Frontal cortex (tissue), 4 donors: ENCODE data around the gene TMEM62. TPM values are rescaled to one million over a fixed set of nuclear protein-coding genes. Genes with fewer than 3 reads are reported as not detected.

ENCODE experiments used
- DNase-seq, 2 donors: peaks; one replicate each; pipeline ENCODE4 v3.0.0; 2012; ENCODE audit warnings: low spot score in 2 of 2
- FAIRE-seq: peaks from 2 replicates; lab custom pipeline; 2012; peaks lifted over from hg19 to GRCh38; lab: Jason Lieb, UNC
- total RNA-seq: library from RNA; depleted of rRNA; stranded (reverse); fragments of >200 nt; gene quantifications from one replicate; pipeline ENCODE4 v1.2.3, GENCODE V29; 2014
- donor health status: control.
- donor health status: control.
- donor health status: control.

The TMEM62 gene
- total RNA-seq, 1 donor from 2014 or later = 47.7 TPM

GRCh38 chr15:43204016-43204901 is 70.9 kb downstream of the TMEM62 start:
- FAIRE-seq (no peak), DNase-seq (peak in 1 of 2 donors; percentile 47)

DNA sequence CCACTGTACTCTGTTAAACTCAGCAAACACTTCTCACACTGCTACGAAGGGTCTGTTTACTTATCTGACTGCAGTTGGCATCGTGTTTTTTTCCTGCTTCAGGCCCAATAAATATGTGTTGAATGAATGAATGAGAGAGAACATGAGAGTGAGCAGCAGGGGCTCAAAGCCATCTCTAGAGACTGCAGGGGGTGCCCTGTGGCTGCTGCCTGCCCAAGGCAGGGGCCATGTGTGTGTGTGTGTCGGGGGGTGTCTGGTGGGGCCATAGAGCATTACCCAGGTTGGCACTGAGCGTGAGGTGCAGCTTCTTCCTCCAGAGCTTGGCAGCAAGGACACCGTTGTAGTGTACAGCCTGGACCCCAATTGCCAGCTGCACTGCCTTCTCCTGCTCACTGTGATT is 72.7 kb downstream of the TMEM62 start:
- DNase-seq (no peak), FAIRE-seq (no peak)

GRCh38 chr15:43207024-43207423 is 73.6 kb downstream of the TMEM62 start:
- DNase-seq = no peak
- no peak for FAIRE-seq

GRCh38 chr15:43208052-43209002 is 74.9 kb downstream of the TMEM62 start:
- FAIRE-seq (no peak), DNase-seq (no peak)

- DNase-seq (no peak), FAIRE-seq (no peak)
Observed at GRCh38 chr15:43209059-43209824, 75.9 kb downstream of the TMEM62 start.

GRCh38 chr15:43210172-43210745 is 76.9 kb downstream of the TMEM62 start:
- DNase-seq (no peak), FAIRE-seq (no peak)

DNA sequence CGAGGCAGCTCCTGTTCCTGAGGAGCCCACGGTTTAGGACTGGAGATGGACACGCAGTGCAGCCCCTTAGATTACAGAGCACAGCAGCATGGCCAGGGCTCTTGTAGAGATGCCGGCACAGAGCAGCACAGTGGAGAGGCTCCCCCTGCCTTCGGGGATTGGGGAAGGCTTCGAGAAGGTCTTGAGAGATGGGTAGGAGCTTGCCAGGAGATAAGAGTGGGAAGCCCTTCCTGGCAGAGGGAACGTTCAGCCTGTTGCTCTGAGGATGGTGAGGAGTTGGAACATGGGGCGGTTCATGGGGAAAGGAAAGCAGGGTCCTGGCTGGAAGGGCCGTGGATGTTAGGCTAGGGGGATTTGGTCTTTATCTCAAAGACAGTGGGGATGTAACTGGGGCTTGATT is 77.4 kb downstream of the TMEM62 start:
- FAIRE-seq (no peak), DNase-seq (no peak)

- no peak for FAIRE-seq
- no peak for DNase-seq
Observed at GRCh38 chr15:43211224-43211735, 77.9 kb downstream of the TMEM62 start.

DNA sequence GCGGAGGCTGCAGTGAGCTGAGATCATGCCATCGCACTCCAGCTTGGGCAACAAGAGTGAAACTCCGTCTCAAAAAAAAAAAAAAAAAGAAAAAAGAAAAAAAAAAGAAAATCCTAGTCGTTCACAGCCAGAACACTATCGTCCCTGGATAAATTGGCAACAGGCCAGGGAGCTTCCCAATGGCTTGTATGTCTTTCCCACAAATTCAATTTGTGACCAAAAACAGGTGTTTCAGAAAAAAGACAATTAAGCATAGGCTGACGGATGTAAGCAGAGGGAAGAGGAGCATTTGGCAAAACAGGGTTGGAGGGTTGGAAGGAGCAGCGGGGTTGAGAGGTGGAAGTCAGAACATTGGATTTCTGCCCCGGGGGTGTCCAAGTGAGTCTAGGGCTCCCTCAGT is 78.9 kb downstream of the TMEM62 start:
- FAIRE-seq (no peak), DNase-seq (no peak)

- no peak for FAIRE-seq
- no peak for DNase-seq
Observed at GRCh38 chr15:43212951-43213350, 79.6 kb downstream of the TMEM62 start.

GRCh38 chr15:43213466-43213865 is 80.1 kb downstream of the TMEM62 start:
- no peak for DNase-seq
- no peak for FAIRE-seq

DNA sequence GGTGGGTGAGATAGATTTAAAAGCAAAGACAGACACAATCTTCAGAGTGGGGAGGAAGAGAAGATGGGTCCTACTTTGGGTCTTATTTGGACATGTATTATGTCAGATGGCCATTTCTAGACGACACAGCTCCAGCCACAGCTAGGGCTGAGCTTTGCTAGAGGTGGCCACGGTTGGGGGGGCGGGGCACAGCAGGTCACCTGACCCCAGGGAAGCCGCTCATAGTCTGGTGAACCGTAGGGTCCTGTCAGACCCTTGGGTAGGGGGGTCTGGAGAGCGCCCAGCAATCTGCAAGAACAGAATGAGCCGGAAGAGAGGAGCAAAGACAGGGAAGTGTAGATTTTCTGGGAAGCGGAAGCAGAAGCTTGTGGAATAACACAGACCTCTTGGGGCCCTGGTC is 80.8 kb downstream of the TMEM62 start:
- no peak for DNase-seq
- FAIRE-seq = no peak

DNA sequence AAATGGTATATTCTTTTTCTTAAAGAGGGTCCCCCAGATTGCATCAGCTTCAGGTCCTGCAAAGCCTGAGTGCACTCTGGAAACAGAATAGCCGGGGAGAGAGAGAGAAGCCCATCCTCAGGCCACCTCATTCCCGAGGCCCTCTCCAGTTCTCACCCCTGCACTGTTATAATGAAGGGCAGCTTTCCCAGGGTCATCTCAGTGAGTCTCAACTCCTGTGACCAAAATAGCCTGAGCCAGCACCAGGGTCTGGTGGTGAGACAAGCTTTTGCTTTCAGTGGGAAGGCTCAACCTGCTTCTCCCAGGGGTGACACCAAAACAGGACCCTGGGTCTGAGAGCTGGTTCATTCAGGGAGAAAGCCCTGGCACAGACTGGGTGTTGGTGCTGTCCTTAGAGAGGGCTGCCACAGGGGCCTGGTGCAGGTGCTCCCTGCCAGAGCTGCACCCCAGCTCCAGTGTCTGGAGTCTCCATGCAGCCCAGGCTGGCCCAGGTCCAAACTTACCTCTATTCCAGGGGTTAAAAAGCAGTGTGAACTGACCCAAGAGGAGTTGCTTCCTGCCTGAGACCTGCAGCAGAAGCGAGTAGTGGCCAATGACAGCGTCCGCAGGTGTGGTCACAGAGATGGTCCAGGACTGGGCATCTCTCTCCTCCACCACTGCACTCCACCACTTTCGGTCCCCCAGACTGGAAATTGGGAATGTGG is 81.4 kb downstream of the TMEM62 start:
- FAIRE-seq (no peak), DNase-seq (no peak)

DNA sequence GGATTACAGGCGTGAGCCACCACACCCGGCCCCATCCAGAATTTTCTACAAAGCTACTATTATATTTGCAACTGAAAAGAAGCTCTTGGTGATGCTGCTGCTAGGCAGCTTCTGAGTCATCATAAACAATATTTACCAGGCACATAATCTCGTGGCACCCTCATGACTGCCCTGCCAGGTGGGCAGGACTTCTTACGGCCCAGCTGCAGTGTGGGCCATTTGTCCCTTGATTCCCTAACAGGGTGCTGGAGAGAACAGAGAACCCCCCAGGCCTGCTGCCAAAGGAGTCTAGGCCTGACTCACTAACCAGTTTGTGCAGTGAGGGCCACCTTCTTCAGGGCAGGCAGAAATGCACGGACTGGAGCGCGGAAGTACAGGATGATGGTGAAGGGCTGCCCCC is 82.6 kb downstream of the TMEM62 start:
- DNase-seq (no peak), FAIRE-seq (no peak)

DNA sequence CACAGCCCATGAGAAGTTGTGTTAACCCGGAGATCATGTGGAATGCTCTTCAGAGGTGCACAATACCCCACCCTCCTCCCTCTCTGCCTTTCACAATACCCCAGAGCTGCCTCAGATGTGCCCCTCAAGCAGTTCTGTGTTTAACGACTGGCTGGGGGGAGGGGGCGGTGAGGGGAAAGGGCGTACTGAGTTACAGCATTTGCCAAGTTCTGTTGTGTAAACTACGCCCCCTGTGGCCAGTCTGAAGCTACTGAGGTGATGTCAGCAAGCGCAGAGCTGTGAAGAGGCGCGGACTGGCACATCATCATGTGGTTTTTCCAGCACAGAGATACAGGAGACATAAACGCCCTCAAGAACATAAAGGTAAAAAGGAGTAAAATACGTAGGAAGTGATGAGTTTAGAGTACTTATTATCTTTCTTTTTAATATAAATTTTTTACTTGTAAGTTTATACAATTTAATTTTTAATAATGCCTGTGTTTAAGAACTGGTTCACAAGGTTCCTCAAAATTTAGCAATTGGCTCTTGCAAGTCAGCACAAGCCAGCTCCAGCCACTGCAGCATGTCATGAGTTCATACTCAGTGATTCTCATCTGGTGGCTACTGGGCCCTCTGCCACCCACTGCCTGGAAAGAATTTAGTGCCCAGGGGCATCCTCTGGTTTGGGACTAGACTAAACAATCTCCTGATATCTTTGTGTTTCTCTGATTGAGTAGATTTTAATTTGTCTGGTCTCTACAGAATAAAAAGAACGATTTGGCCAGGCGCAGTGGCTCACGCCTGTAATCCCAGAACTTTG is 85.7 kb downstream of the TMEM62 start:
- DNase-seq = no peak
- no peak for FAIRE-seq

- no peak for FAIRE-seq
- no peak for DNase-seq
Observed at GRCh38 chr15:43219929-43220928, 86.8 kb downstream of the TMEM62 start.

DNA sequence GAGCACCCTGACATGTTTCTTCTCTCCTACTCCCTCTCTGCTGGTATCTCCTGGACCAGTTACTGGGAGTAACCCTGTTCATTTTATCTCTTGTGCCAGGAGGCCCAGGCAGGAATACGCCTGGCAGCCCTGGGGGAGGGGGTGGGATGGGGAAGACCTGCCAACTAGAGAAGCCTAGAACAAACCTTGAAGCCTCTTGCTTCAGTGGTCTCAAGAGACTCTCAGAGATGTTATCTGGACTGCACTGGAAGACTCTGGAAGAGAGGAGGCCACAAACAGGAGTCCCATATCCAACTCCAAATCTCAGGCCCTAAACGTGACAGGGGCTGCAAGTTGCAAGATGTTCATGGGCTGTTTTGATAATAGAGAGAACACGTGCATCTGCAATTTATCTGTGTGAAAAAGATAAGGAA is 87.6 kb downstream of the TMEM62 start, which contains the start of gene EPB42:
Gene EPB42 (minus strand): TSS at position 28 of the 413 bp plus-strand sequence. CDS start 193 bp downstream, outside the sequence.
- DNase-seq (no peak), FAIRE-seq (no peak)
